Natural killer cell treated with Interleukin-12 subunit alpha and Interleukin-12 subunit beta and Interleukin-15 and Interleukin-18, amount 100 ng/mL, for 72 hours (primary cell): ENCODE measurements around the gene CCNH. TPM values are rescaled to one million over a fixed set of nuclear protein-coding genes. Genes with fewer than 3 reads are reported as not detected.

Experiments
- ATAC-seq, 2 donors: fragments of 150-1000 bp; cut with Tn5 transposase in 1 of 2; sonication (Bioruptor Pico), chemical (Tn5 transposase) in 1 of 2; 2 replicates each; pipeline ENCODE4 v1.10.0; 2021
- DNase-seq: peaks from one replicate; pipeline ENCODE4 v3.0.0; 2022; ENCODE audit warnings: low spot score
- H3K27ac Mint-ChIP-seq, 2 donors: 1 replicate in 1 of 2; 2 replicates in 1 of 2; pipeline ENCODE4 v1.8.0; 2022; ENCODE audit warnings: mixed read lengths in 2 of 2, mild to moderate bottlenecking in 1 of 2, moderate library complexity in 1 of 2
- H3K27me3 Mint-ChIP-seq, 2 donors: 1 replicate in 1 of 2; 2 replicates in 1 of 2; pipeline ENCODE4 v1.8.0; 2022; ENCODE audit warnings: mixed read lengths in 2 of 2
- H3K36me3 Mint-ChIP-seq: one replicate; pipeline ENCODE4 v1.8.0; 2022; ENCODE audit warnings: mixed read lengths
- H3K4me1 Mint-ChIP-seq, 2 donors: 1 replicate in 1 of 2; 2 replicates in 1 of 2; pipeline ENCODE4 v1.8.0; 2022; ENCODE audit warnings: low read depth in 2 of 2, mixed read lengths in 2 of 2, mild to moderate bottlenecking in 1 of 2
- H3K4me3 Mint-ChIP-seq: one replicate; pipeline ENCODE4 v1.8.0; 2022; ENCODE audit warnings: mixed read lengths
- H3K9me3 Mint-ChIP-seq: 2 replicates; pipeline ENCODE4 v1.8.0; 2022; ENCODE audit warnings: mixed read lengths
- total RNA-seq, 2 donors: library from RNA; stranded (reverse); gene quantifications; one replicate each; pipeline ENCODE4 v1.2.3, GENCODE V29; 2022

The CCNH gene
- 10 to 100 TPM; 63.2 to 96.9 TPM for total RNA-seq

DNA sequence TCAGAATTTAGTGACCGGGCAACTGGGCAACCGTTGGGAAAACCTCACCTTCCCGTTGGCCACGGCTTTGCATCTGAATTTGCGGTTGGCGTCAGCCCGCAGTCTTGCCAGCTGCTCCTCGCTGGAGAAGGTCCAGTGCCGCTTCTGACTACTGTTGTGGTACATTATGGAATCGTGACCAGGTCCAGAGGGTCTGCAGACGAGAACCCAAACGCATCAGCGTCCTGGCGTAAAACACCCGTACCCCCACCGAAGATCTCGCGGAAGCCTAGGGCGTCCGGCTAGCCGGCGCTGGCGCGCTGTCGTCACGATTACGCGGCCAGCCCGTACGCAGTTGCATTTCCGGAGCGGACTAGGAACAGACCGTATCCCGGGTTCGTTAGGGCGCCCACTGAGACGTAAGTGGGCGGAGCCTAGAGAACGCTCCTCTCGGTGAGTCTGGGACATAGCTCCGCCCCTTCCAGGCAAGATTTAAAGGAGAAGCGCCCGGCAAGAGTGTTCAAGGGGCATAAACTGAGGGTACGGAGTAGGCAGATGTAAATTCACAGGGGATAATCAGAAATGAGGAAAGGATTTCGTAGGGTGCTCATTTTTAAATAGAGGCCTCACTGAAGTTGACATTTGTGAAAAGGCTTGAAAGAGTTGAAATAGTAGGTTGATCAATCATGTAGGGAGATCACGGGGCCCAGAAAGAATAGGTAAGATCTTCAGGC, at the start of gene CCNH:
Gene CCNH (minus strand): TSS at position 301 of the 713 bp plus-strand sequence. CDS start 136 bp downstream, at position 165.
- peaks cover 31 to 41% of the 10 kb centered on the region in 2 donors for H3K4me1 Mint-ChIP-seq
- ATAC-seq (peak; percentile 99 to 100), DNase-seq (peak; percentile 97)
- peak within 1 kb of the TSS; percentile 97 to 98 for H3K27ac Mint-ChIP-seq
- peaks cover 7 to 17% of the 10 kb centered on the region in 2 donors for H3K27me3 Mint-ChIP-seq
- peak within 1 kb of the TSS; percentile 98 for H3K4me3 Mint-ChIP-seq
- no peaks in the 10 kb centered on the region for H3K9me3 Mint-ChIP-seq
- peaks cover 25% of the 10 kb centered on the region for H3K36me3 Mint-ChIP-seq

DNA sequence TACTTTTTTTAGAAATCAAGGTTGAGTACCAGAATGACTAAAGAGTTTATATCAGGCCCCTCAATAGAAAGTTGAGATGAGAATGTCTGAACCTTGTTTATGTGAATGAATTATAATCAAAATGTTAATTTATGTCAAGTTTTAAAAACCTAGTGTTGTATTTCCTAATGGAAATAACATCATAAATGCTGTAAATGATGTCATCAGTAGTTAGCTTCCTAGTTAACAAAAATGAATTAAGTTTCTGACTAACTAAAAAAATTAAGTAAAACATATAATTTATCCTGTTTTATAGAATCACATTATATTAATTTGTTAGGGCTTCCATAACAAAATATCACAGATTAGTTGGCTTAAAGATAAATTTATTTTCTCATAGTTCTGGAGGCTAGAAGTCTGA, 45.0 kb upstream of the CCNH start:
- ATAC-seq: no peak
- Mint-ChIP-seq H3K9me3 (peaks cover 3% of the 10 kb centered on the region), H3K27ac (no peak overlapping the region)

DNA sequence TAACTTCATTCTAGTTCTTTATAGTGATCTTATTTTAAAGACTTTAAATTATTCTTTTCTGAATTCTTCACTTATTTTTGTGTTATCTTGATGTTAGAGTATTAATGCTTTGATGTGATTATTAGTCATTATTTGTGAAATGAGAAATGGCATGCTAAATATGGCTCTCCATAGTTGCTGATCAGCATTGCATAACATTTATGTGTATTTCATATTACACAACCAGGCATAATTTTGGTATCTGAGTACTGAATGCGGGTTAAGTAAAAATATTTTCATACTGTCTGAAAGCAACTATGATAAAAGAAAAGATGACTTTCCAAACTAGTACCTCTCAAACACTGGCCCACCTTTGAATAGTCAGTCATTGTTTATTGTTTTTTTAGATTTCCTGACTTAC, 41.1 kb upstream of the CCNH start:
- Mint-ChIP-seq H3K36me3 (no peaks in the 10 kb centered on the region), H3K4me3 (no peak overlapping the region), H3K27me3 (peaks cover 14 to 17% of the 10 kb centered on the region in 2 donors), H3K4me1 (no peaks in the 10 kb centered on the region), H3K27ac (no peak overlapping the region), H3K9me3 (no peaks in the 10 kb centered on the region)
- ATAC-seq (no peak), DNase-seq (no peak)

More for the DNA sequence above, 45.0 kb upstream of the CCNH start:
- Mint-ChIP-seq H3K4me1 (no peaks in the 10 kb centered on the region), H3K4me3 (no peak overlapping the region), H3K36me3 (no peaks in the 10 kb centered on the region), H3K27me3 (peaks cover 15 to 18% of the 10 kb centered on the region in 2 donors)
- DNase-seq: no peak

DNA sequence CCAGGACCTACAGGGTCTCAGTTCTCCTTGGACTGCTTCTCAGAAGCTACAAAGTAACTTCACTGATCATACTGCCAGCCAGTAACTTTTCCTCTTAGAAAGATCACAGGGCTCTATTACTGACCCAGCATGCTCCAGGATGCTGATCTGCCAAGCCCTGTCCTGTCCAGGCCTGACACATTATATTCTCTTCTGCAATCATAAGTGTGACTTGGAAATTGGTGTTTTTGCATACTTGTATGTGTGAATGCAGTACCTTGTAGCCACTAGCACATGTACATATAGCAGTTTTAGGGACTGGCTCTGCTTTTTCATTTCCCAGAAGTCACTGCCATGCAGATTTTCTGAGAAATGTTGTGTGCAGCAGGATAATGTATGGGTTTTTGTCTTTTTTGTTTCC, 40.1 kb upstream of the CCNH start:
- Mint-ChIP-seq H3K9me3 (no peaks in the 10 kb centered on the region), H3K27ac (no peak overlapping the region), H3K4me3 (no peak overlapping the region), H3K4me1 (no peaks in the 10 kb centered on the region), H3K36me3 (no peaks in the 10 kb centered on the region), H3K27me3 (peaks cover 18 to 24% of the 10 kb centered on the region in 2 donors)
- DNase-seq (no peak), ATAC-seq (no peak)

DNA sequence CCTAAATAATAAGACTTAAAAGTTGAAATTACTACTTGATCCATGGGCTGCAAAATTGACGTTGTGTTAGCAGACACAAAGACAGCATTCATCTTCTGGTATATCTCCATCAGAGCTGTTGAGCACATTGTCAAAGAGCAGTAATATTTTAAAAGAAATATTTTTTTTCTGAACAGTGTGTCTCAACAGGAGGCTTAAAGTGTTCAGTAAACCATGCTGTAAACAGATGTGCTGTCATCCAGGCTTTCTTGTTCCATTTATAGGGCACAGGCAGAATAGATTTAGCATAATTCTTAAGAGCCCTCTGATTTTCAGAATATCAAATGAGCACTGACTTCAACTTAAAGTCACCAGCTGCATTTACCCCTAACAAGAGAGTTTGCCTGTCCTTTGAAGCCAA, 29.7 kb upstream of the CCNH start:
- no peak overlapping the region for H3K4me3 Mint-ChIP-seq
- no peaks in the 10 kb centered on the region for H3K4me1 Mint-ChIP-seq
- H3K27ac Mint-ChIP-seq: no peak overlapping the region
- DNase-seq: no peak
- no peaks in the 10 kb centered on the region for H3K9me3 Mint-ChIP-seq
- H3K36me3 Mint-ChIP-seq: no peaks in the 10 kb centered on the region
- no peak for ATAC-seq
- peaks cover 23 to 45% of the 10 kb centered on the region in 2 donors for H3K27me3 Mint-ChIP-seq

DNA sequence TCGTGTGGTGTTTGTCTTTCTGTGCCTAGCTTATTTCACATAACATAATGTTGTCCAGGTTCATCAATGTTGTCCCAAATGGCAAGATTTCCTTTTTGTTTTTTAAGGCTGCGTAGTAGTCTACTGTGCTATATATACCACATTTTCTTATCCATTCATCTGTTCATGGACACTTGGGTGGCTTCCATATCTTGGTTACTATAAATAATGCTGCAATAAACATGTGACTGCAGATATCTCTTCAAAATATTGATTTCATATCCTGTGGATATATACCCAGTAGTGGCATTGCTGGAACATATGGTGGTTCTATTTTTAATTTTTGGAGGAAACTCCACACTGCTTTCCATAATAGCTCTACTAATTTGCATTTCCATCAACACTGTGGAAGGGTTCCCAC, 25.5 kb upstream of the CCNH start:
- Mint-ChIP-seq H3K4me3 (no peak overlapping the region), H3K9me3 (no peaks in the 10 kb centered on the region), H3K27ac (no peak overlapping the region), H3K27me3 (peaks cover 28 to 37% of the 10 kb centered on the region in 2 donors), H3K36me3 (no peaks in the 10 kb centered on the region), H3K4me1 (no peaks in the 10 kb centered on the region)
- ATAC-seq (no peak), DNase-seq (no peak)

DNA sequence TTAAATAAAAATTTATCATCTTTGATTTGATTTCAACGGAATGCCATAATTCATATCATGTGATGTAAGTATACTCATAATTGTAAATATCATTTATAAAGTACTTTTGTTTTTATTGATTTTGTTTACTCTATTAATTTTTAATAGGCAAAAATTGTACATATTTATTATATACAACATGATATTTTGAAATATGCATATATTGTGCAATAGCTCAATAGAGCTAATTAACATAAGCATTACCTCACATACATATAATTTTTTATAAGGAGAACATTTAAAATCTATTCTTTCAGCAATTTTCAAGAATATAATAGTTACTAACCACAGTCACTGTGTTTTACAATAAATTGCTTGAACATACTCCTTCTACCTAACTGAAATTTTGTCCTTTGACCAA, 25.0 kb upstream of the CCNH start:
- no peaks in the 10 kb centered on the region for H3K36me3 Mint-ChIP-seq

DNA sequence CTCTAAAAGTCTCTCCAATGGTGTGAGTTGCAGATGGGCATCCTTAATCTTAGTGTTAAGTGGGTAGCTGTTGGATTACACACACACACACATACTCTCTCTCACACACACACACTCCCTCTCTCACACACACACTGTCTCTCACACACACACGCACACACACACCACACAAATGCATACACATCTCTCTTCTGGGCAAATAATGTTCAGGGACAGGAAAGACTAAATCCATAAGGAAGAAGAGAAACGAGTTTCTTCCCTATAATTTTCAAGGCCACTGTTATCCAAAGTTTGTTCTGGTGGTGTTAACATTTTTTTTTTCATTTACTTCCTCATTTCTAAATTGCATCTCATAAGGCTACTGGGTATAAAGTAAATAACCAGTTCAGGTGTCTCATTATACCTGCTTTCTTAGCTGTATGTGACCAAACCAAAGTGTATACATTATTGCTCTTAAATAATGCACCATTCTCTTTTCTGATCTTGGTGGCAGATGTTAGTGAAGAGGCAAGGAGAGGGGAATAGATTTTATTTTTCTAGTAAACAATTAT, 22.5 kb upstream of the CCNH start:
- Mint-ChIP-seq H3K4me3 (no peak overlapping the region), H3K27ac (no peak overlapping the region), H3K4me1 (no peaks in the 10 kb centered on the region), H3K36me3 (no peaks in the 10 kb centered on the region), H3K27me3 (peaks cover 28 to 34% of the 10 kb centered on the region in 2 donors), H3K9me3 (no peaks in the 10 kb centered on the region)
- ATAC-seq (no peak), DNase-seq (no peak)

More for the DNA sequence above, 25.0 kb upstream of the CCNH start:
- H3K27ac Mint-ChIP-seq: no peak overlapping the region
- H3K9me3 Mint-ChIP-seq: no peaks in the 10 kb centered on the region
- DNase-seq (no peak), ATAC-seq (no peak)
- H3K4me1 Mint-ChIP-seq: no peaks in the 10 kb centered on the region
- H3K27me3 Mint-ChIP-seq: peaks cover 27 to 33% of the 10 kb centered on the region in 2 donors
- H3K4me3 Mint-ChIP-seq: no peak overlapping the region

DNA sequence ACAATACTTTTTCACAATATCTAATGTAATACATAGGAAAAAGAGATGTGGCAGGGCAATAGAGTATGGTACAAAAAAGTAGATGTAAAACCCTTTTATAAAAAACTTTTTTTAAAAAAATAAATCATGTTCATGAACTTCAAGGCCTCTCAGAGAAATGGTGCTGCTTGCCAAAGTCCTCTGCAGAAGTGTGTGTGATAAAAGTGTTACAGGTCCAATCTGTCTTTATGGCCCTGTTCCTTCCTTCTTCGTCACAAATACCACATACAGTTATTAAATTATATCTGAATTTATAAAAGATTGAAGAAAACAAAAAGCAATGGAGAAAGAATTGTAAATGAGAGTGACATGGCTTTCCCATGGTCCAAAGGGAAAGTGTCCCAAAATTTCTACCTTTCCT, 21.7 kb upstream of the CCNH start:
- no peaks in the 10 kb centered on the region for H3K9me3 Mint-ChIP-seq
- ATAC-seq (no peak), DNase-seq (no peak)
- no peak overlapping the region for H3K4me3 Mint-ChIP-seq
- no peaks in the 10 kb centered on the region for H3K36me3 Mint-ChIP-seq
- H3K4me1 Mint-ChIP-seq: no peaks in the 10 kb centered on the region
- peaks cover 26 to 27% of the 10 kb centered on the region in 2 donors for H3K27me3 Mint-ChIP-seq
- H3K27ac Mint-ChIP-seq: no peak overlapping the region

DNA sequence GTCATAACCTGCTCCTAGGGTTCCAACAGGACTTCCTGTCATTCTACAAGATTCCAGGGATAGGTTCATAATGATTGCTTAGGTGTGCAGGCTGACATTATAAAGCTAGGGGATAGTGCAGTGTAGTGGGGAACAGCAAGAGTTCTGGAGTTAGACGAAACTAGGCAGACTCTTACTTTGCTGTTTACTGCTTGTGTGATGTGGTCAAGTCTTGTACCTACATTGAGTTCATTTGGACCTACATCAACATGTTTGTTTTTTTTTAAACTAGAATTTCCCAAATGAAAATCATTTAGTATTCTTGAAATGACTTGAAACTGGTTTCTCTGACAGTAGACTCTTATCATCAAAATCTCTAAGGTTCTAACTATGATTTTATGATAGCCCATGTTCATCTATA, 21.2 kb upstream of the CCNH start:
- Mint-ChIP-seq H3K27ac (no peak overlapping the region), H3K27me3 (peaks cover 25 to 27% of the 10 kb centered on the region in 2 donors), H3K36me3 (no peaks in the 10 kb centered on the region), H3K4me3 (no peak overlapping the region), H3K4me1 (no peaks in the 10 kb centered on the region), H3K9me3 (no peaks in the 10 kb centered on the region)
- DNase-seq (no peak), ATAC-seq (no peak)

DNA sequence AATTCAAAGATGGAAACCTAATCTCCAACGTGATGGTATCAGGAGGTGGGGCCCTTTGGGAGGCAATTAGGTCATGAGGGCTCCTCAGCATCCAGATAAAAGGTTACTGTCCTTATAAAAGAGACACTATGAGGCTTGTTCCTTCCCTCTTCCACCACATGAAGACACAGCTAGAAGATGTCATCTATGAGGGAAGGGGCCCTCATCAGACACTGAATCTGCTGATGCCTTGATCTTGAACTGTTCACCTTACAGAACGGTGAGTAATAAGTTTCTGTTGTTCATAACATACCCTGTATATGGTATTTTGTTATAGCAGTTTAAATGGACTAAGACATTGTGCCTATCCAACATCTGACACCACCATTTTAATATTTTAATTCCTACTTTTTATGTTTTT, 19.7 kb upstream of the CCNH start:
- no peak for ATAC-seq
- Mint-ChIP-seq H3K27me3 (peaks cover 20 to 23% of the 10 kb centered on the region in 2 donors), H3K4me1 (no peaks in the 10 kb centered on the region), H3K27ac (no peak overlapping the region), H3K36me3 (no peaks in the 10 kb centered on the region), H3K9me3 (no peaks in the 10 kb centered on the region), H3K4me3 (no peak overlapping the region)
- no peak for DNase-seq

DNA sequence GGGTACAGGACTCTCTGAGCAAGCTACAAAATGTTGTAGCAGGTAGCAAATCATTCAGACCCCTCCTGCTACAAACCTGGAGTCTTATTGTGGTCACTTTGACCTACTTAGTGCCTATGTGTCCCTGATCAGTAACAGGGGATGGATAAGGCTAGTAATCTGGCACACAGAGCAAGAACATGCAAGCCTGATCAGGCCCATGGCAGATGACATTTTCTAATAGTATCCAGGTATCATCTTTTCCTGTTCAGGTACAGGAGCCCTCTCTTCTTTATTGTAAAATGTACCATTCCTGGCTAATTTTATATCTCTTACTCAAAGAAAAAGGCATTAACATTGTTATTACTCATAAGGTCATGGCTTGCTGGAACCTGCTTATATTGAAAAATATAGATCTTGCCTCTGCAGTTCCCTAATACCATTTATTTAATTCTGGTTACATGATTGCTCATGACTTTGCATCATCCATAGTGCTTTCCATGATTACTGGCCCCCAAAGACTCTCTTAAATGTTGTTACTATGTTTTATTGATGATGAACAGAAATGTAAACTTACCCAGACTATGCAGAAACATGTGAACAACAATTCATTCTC, 18.2 kb upstream of the CCNH start:
- H3K27me3 Mint-ChIP-seq: peaks cover 15 to 28% of the 10 kb centered on the region in 2 donors
- peaks cover 3% of the 10 kb centered on the region for H3K9me3 Mint-ChIP-seq
- H3K4me1 Mint-ChIP-seq: no peaks in the 10 kb centered on the region
- no peaks in the 10 kb centered on the region for H3K36me3 Mint-ChIP-seq
- no peak for ATAC-seq
- H3K27ac Mint-ChIP-seq: no peak overlapping the region
- no peak overlapping the region for H3K4me3 Mint-ChIP-seq
- no peak for DNase-seq

DNA sequence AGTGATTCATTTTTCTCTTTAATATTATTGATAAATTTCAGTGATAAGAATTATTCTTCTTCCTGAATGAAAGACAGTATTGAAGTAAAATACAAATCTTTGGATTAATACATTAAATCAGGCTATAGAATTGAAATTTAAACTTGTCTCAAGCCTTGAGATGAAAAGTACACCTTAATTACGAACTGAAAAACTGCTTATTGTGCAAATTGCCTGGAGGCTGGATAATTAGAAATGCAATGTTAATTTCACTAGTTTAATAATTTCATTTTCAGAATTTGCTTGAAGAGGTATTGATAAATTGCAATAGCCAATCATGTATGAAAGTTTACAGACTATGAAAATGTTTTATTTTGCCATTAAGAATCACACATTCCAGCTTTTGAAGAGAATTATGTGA, 11.0 kb upstream of the CCNH start:
- no peak overlapping the region for H3K4me3 Mint-ChIP-seq
- H3K9me3 Mint-ChIP-seq: peaks cover 3% of the 10 kb centered on the region
- no peak overlapping the region for H3K27ac Mint-ChIP-seq
- DNase-seq (no peak), ATAC-seq (no peak)
- H3K36me3 Mint-ChIP-seq: no peaks in the 10 kb centered on the region
- no peaks in the 10 kb centered on the region for H3K4me1 Mint-ChIP-seq
- H3K27me3 Mint-ChIP-seq: peaks cover 0 to 14% of the 10 kb centered on the region in 2 donors

DNA sequence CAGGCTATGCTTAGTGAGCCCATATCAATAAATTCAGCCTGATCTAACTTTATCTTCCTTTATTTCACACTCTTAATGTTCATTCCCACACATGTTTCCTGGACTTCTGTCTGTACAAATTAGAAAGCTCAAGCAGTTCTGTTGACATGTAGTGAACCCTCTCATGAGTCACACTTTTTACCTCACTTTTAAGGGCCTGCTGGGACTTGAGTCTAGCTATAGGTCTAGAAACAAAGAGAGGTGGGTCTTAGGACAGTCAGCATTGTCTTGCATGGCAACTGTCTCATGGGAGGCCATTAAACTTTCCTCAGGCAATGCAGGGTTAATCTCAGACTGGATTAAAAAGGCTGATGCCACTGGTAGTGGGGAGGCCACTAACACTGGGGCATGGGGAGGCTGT, 8.6 kb upstream of the CCNH start:
- no peak overlapping the region for H3K4me3 Mint-ChIP-seq
- H3K27me3 Mint-ChIP-seq: peaks cover 8 to 11% of the 10 kb centered on the region in 2 donors
- no peaks in the 10 kb centered on the region for H3K36me3 Mint-ChIP-seq
- DNase-seq: no peak
- no peaks in the 10 kb centered on the region for H3K4me1 Mint-ChIP-seq
- no peaks in the 10 kb centered on the region for H3K9me3 Mint-ChIP-seq
- ATAC-seq: no peak
- no peak overlapping the region for H3K27ac Mint-ChIP-seq
